Stimulated activated CD4-positive, alpha-beta T cell treated with anti-CD3 and anti-CD28 coated beads, Interleukin-4, amount 100 ng/mL, for 1 hour (primary cell): ENCODE measurements around the gene PRICKLE2.
"Not testable (repeated sequence)": the region's sequence is repeated elsewhere in the genome, so short reads cannot be mapped to it uniquely, and the experiment has no call there.

ENCODE experiments used
- DNase-seq: peaks from one replicate; pipeline ENCODE4 v3.0.0-alpha.2; 2020

Gene PRICKLE2

DNA sequence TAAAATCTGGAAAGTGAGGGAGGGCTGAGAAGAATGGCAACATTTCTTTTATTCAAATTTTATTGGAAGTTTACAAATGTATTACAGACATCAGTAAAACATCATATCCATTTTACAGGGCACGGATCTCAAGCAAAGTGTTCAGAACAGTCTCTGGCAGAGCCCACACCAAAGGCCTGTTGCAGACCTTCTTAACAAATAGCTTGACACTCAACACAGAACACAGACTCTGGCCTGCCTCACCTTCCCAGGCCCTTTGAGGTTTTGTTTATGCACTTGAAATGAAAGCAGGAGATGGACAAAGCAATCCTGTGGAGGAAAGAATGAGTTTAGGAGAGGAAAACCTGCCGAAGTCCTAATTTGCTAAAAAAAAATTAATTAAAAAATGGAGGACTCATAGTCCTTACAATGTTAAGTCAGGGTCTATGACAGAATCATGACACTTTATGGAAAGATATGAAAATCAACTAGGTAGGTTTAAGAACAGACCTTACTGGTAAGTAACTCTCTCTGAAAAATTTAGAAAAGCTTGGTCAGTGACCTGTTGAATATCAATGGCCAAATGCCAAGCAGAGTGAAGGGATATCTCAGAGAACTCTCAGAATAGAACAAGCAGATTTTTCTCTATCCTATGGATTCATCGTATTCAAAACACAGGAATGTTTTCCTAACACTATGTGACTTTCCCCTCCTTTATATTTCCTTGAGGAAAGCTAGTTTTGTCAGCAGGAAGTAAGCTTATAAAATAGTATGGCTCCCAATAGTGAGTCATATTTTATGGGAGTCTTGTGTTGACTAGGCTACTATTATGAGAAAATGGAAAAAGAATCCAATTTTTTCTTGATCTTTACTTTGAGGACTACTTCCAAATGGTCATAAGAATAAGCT lies 131.2 kb downstream of the PRICKLE2 start:
- DNase-seq = no peak

- no peak for DNase-seq
Measured at GRCh38 chr3:64093211-64093610, 132.1 kb downstream of the PRICKLE2 start.

- DNase-seq = no peak
Measured at GRCh38 chr3:64091501-64091900, 133.8 kb downstream of the PRICKLE2 start.

DNA sequence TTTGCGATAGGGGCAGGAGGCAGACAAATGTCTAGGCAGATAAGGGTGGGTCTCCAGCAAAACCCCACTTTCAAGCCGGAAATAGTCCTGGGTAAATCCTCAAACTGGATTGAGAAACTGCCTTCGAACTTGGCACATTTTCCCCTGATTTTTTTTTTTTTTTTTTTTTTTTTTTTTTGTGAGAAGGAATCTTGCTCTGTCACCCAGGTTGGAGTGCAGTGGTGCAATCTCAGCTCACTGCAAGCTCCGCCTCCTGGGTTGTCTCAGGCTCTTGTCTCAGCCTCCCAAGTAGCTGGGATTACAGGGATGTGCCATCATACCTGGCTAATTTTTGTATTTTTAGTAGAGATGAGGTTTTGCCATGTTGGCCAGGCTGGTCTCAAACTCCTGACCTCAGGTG lies 135.9 kb downstream of the PRICKLE2 start:
- DNase-seq = not testable (repeated sequence)

GRCh38 chr3:64088408-64089205 lies 136.7 kb downstream of the PRICKLE2 start:
- DNase-seq = no peak

- no peak for DNase-seq
Measured at GRCh38 chr3:64086479-64087252, 138.6 kb downstream of the PRICKLE2 start.

DNA sequence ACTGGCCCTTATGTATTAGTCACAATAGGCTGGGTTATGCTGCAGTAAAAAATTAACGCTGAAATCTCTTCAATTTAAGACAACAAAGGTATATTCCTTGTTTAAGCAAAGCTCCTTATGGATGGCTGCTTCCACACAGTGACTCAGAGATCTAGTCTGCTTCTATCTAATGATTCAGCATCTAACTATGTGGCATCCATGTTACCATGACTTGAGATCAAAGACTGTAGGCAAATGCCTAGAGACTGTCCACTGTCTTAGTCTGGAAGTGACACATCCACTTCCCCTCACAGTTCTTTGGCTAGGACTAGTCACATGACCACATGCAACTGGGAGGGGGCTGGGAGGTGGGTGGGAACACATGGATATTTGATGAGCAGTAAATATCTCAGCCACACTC lies 140.6 kb downstream of the PRICKLE2 start:
- DNase-seq = no peak

GRCh38 chr3:64083575-64083974 lies 141.7 kb downstream of the PRICKLE2 start:
- DNase-seq = no peak

GRCh38 chr3:64082961-64083541 lies 142.2 kb downstream of the PRICKLE2 start:
- DNase-seq = no peak

- no peak for DNase-seq
Measured at GRCh38 chr3:64082411-64082810, 142.9 kb downstream of the PRICKLE2 start.

DNA sequence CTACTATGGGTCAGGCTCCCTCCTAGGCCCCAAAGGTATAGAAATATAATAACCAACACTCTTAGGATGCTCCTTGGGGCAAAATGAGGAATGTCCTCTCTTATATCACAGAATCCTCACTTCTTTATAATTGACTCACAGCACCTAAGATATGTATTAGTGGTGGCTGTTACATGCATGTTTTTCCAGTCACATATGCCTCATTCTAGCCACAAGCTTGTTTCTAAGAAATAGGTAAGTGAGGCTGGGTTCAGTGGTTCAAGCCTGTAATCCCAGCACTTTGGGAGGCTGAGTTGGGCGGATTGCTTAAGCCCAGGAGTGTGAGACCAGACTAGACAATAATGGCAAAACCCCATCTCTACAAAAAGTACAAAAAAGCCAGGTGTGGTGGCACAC lies 144.0 kb downstream of the PRICKLE2 start:
- DNase-seq = no peak

DNA sequence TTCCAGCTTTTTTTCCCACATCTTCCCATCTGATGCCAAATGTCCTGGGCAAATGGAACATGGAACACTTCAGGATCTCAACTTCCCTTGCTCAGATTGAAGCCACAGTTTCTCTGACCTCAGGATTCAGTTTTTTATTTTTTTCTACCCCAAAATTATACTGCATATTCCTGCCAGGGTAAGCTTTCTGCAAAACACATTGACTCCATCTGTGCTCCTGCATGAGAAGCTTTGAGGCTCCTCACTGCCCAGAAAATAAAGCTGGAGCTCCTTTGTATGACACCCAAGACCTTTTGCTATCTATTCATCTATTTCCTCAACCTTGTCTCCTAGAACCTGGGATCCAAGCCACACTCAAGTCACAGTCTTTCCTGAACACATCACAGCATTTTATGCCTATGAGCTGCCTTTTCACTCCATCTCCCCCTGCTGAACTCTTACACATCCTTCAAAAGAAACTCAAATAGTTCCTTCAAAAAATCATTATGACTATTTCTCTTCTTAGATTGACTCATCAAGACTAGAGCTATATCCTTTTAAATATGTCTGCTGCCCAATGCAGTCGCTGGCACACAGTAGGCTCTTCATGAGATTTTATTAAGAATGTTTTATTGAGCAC lies 144.5 kb downstream of the PRICKLE2 start:
- no peak for DNase-seq

DNA sequence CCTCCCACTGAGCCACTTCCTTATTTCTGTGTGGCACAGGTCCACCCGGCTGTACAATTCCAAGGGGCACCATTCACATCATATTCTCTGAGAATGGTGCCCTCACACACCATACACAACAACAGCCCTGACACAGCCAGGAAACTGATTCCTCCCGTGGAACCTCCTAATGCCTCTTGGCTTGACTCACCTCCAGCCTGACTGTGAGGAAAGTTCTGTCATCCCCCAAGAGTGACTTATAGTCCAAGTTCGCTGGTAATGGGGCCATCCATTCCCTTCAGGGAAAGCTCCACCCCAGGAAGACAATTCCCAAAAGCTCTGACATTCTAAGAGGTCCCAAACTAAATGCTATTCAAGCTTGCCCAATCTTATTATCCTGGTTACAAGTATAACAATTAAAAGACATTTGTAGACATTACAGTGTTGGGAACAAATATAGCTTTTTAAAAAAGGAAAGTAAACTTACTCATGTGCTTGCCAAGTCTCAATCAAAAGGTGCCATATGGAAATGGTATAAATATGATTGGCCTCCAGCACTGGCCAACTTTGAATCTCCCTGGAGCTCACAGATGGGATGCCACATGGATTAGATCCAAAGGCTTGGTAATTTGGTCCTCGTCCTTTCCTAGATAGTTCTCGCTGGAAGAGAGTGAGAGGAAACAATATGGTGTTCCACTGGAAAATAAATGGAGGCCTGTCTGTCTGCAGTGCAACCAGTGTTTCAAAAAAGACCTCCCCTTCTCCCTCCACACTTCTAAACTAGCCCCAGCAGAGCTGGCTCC lies 145.7 kb downstream of the PRICKLE2 start:
- DNase-seq = no peak

DNA sequence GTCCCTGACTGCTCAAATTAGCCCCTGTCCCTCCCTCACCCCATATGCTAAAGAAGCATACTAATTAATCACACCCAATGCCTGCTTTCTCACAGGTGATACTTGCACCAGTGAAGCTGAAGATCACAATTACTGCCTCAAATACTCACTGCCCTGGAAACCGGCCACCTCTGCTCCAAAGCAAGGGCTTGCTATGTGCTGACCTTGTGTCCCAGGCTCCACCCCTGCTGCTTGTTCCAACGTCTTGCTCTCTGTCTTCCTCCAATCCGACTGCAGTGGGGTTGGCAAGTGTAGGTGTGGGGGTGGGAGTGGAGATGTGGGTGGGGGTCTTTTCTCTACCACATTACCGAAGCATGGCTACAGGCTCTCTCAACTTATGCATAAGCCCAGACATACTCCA lies 146.3 kb downstream of the PRICKLE2 start:
- no peak for DNase-seq

- DNase-seq = no peak
Measured at GRCh38 chr3:64074895-64075679, 150.2 kb downstream of the PRICKLE2 start.

- DNase-seq = no peak
Measured at GRCh38 chr3:64074060-64074459, 151.2 kb downstream of the PRICKLE2 start.

DNA sequence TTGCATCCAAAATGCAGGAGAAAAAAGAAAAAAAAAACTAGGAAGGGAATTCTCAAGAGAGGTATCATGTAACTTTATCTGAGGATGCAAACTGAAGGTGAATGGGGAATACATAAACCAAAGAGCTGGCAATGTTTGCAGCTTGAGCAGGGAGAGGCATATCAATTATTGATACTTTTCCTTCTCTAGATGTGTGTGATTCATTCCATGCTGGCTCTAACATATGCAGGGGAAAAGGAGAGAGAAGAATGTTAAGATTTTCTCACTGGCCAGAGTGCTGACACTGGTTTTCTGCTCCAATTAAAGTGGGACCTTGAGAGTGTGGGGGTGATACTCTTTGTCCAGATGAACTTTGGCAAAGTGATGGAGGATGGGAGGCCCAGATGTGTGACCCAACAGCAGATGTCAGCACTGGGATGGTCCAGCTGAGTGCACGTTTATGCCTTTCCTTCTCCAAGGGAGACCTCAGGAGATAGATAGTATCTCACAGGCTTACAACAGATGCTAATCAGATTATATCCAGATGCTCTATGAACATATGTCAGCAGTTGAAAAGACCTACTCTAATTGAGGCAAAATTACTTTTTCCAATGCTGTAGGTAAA lies 152.0 kb downstream of the PRICKLE2 start:
- no peak for DNase-seq

- DNase-seq = no peak
Measured at GRCh38 chr3:64072126-64072525, 153.1 kb downstream of the PRICKLE2 start.

DNA sequence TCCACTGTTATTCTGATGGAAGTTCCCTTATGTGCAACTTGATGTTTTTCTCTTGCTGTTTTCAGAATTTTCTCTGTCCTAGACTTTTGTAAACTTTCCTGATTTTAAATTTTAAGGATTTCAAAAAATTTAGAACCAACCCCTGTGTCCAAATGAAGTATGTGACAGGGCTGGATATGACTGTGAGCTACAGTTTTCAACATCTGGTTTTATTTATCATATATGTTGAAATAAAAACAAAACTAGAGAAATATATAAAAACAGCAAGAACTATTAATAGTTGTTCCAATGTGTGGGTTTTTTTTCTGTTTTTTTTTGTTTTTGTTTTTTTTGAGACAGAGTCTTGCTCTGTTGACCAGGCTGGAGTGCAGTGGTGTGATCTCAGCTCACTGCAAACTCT lies 154.6 kb downstream of the PRICKLE2 start:
- no peak for DNase-seq
